ENCODE measurements around the gene UBE2Q2.
"Not testable (repeated sequence)": the region's sequence is repeated elsewhere in the genome, so short reads cannot be mapped to it uniquely, and the experiment has no call there.

UBE2Q2 gene

GRCh38 chr15:75867449-75867848, 24.2 kb downstream of the UBE2Q2 start:
- no peak for DNase-seq

GRCh38 chr15:75868019-75868418, 24.8 kb downstream of the UBE2Q2 start:
- no peak for DNase-seq

- no peak for DNase-seq
Measured at GRCh38 chr15:75869446-75869845, 26.2 kb downstream of the UBE2Q2 start.

- not testable (repeated sequence) for DNase-seq
Measured at GRCh38 chr15:75871589-75871988, 28.3 kb downstream of the UBE2Q2 start.

- DNase-seq = no peak
Measured at GRCh38 chr15:75872403-75872990, 29.2 kb downstream of the UBE2Q2 start.

- DNase-seq = no peak
Measured at GRCh38 chr15:75884041-75884440, 40.8 kb downstream of the UBE2Q2 start.

GRCh38 chr15:75887178-75887577, 43.9 kb downstream of the UBE2Q2 start:
- DNase-seq = no peak

- no peak for DNase-seq
Measured at GRCh38 chr15:75891895-75892294, 48.6 kb downstream of the UBE2Q2 start.

- DNase-seq = no peak
Measured at GRCh38 chr15:75895731-75896130, 52.5 kb downstream of the UBE2Q2 start.

- DNase-seq = no peak
Measured at GRCh38 chr15:75900577-75900976, 57.3 kb downstream of the UBE2Q2 start.

- DNase-seq = no peak
Measured at GRCh38 chr15:75902129-75902557, 58.9 kb downstream of the UBE2Q2 start.

- peak; percentile 78 to 84 for DNase-seq
Measured at GRCh38 chr15:75903331-75904239, 60.3 kb downstream of the UBE2Q2 start, which contains the start of gene FBXO22. Gene FBXO22 (plus strand): TSS chr15:75903878. CDS start chr15:75903964, 86 bp downstream.

- DNase-seq = no peak
Measured at GRCh38 chr15:75905231-75905630, 62.0 kb downstream of the UBE2Q2 start.

- DNase-seq = not testable (repeated sequence)
Measured at GRCh38 chr15:75910355-75910754, 67.1 kb downstream of the UBE2Q2 start.

GRCh38 chr15:75916978-75917377, 73.7 kb downstream of the UBE2Q2 start:
- DNase-seq = no peak

- DNase-seq = no peak
Measured at GRCh38 chr15:75918135-75918534, 74.9 kb downstream of the UBE2Q2 start.

- DNase-seq = no peak
Measured at GRCh38 chr15:75920079-75920478, 76.8 kb downstream of the UBE2Q2 start.

GRCh38 chr15:75921732-75922703, 78.8 kb downstream of the UBE2Q2 start:
- DNase-seq = peak; percentile 55 to 61

- DNase-seq = no peak
Measured at GRCh38 chr15:75923756-75924155, 80.5 kb downstream of the UBE2Q2 start.

- no peak for DNase-seq
Measured at GRCh38 chr15:75924576-75924975, 81.3 kb downstream of the UBE2Q2 start.

- no peak for DNase-seq
Measured at GRCh38 chr15:75925440-75925839, 82.2 kb downstream of the UBE2Q2 start.

- no peak for DNase-seq
Measured at GRCh38 chr15:75926931-75927330, 83.7 kb downstream of the UBE2Q2 start.

GRCh38 chr15:75927601-75928000, 84.4 kb downstream of the UBE2Q2 start:
- DNase-seq = no peak

Measured in AML-193 (cell line).